ENCODE data around the gene ZBTB6. TPM values are rescaled to one million over a fixed set of nuclear protein-coding genes. Genes with fewer than 3 reads are reported as not detected.

The ZBTB6 gene
- total and polyA plus RNA-seq, 2 of the 13 experiments (the other 11 are each of a cell fraction or from before 2014, with no cell fraction given) = 3.7 to 7.1 TPM

DNA sequence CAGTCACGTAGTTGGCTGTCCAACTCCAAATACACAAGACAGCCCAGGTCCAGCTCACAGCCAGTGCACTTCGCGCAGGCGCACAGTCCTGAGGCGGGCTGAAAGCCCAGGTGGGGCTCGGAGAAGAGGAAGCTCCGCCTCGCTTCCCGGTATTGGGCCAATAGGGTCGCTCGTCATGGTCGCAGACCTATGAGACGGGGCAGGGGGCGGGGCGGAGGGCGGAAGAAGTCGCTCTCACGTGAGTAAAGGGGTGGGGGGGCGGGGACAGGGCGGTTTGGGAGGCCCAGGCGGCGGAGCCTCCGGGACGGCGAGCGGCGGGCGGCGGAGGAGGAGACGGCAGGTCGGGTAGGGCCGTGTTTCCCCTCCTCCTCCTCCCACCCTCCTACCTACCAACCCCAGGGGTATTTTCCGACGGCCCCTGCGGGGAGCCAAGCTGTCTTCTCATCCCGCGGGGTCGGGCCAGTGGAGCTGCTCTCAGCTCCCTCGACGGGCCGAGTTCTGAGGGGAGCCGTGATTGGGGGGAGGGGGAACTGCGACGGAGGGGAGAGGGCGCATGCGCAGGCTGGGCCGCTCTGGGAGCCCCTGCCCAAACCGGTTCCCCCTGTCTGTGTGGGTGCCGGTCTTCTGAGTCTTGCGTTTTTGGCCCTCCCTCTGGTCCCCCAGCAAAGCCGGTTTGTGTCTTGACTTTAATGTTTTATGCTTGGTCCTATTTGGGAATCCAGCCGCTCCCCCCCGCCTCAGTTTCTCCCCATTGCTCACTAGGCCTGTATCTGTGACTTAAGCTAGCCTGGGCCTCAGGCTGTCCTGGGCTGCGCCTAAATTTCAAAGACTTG lies 27.8 kb upstream of the ZBTB6 start, which contains the start of gene RABGAP1 (continued):
- TF ChIP-seq, protein P1, sequence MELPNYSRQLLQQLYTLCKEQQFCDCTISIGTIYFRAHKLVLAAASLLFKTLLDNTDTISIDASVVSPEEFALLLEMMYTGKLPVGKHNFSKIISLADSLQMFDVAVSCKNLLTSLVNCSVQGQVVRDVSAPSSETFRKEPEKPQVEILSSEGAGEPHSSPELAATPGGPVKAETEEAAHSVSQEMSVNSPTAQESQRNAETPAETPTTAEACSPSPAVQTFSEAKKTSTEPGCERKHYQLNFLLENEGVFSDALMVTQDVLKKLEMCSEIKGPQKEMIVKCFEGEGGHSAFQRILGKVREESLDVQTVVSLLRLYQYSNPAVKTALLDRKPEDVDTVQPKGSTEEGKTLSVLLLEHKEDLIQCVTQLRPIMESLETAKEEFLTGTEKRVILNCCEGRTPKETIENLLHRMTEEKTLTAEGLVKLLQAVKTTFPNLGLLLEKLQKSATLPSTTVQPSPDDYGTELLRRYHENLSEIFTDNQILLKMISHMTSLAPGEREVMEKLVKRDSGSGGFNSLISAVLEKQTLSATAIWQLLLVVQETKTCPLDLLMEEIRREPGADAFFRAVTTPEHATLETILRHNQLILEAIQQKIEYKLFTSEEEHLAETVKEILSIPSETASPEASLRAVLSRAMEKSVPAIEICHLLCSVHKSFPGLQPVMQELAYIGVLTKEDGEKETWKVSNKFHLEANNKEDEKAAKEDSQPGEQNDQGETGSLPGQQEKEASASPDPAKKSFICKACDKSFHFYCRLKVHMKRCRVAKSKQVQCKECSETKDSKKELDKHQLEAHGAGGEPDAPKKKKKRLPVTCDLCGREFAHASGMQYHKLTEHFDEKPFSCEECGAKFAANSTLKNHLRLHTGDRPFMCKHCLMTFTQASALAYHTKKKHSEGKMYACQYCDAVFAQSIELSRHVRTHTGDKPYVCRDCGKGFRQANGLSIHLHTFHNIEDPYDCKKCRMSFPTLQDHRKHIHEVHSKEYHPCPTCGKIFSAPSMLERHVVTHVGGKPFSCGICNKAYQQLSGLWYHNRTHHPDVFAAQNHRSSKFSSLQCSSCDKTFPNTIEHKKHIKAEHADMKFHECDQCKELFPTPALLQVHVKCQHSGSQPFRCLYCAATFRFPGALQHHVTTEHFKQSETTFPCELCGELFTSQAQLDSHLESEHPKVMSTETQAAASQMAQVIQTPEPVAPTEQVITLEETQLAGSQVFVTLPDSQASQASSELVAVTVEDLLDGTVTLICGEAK (IDR thresholded peaks at IDR 0.05) = no peak
- TF ChIP-seq, protein P1 (CRISPR knock-in tag; IDR thresholded peaks at IDR 0.05) = no peak
- TF ChIP-seq ZNF10 (CRISPR knock-in tag; IDR thresholded peaks at IDR 0.05; ENCODE audit: borderline replicate concordance, low read depth) (no peak), RORA (CRISPR knock-in tag; IDR thresholded peaks at IDR 0.05) (no peak)
- TF ChIP-seq, protein P2, sequence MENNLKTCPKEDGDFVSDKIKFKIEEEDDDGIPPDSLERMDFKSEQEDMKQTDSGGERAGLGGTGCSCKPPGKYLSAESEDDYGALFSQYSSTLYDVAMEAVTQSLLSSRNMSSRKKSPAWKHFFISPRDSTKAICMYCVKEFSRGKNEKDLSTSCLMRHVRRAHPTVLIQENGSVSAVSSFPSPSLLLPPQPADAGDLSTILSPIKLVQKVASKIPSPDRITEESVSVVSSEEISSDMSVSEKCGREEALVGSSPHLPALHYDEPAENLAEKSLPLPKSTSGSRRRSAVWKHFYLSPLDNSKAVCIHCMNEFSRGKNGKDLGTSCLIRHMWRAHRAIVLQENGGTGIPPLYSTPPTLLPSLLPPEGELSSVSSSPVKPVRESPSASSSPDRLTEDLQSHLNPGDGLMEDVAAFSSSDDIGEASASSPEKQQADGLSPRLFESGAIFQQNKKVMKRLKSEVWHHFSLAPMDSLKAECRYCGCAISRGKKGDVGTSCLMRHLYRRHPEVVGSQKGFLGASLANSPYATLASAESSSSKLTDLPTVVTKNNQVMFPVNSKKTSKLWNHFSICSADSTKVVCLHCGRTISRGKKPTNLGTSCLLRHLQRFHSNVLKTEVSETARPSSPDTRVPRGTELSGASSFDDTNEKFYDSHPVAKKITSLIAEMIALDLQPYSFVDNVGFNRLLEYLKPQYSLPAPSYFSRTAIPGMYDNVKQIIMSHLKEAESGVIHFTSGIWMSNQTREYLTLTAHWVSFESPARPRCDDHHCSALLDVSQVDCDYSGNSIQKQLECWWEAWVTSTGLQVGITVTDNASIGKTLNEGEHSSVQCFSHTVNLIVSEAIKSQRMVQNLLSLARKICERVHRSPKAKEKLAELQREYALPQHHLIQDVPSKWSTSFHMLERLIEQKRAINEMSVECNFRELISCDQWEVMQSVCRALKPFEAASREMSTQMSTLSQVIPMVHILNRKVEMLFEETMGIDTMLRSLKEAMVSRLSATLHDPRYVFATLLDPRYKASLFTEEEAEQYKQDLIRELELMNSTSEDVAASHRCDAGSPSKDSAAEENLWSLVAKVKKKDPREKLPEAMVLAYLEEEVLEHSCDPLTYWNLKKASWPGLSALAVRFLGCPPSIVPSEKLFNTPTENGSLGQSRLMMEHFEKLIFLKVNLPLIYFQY (CRISPR knock-in tag; IDR thresholded peaks at IDR 0.05; ENCODE audit: borderline replicate concordance) = no peak
- TF ChIP-seq, protein P3, sequence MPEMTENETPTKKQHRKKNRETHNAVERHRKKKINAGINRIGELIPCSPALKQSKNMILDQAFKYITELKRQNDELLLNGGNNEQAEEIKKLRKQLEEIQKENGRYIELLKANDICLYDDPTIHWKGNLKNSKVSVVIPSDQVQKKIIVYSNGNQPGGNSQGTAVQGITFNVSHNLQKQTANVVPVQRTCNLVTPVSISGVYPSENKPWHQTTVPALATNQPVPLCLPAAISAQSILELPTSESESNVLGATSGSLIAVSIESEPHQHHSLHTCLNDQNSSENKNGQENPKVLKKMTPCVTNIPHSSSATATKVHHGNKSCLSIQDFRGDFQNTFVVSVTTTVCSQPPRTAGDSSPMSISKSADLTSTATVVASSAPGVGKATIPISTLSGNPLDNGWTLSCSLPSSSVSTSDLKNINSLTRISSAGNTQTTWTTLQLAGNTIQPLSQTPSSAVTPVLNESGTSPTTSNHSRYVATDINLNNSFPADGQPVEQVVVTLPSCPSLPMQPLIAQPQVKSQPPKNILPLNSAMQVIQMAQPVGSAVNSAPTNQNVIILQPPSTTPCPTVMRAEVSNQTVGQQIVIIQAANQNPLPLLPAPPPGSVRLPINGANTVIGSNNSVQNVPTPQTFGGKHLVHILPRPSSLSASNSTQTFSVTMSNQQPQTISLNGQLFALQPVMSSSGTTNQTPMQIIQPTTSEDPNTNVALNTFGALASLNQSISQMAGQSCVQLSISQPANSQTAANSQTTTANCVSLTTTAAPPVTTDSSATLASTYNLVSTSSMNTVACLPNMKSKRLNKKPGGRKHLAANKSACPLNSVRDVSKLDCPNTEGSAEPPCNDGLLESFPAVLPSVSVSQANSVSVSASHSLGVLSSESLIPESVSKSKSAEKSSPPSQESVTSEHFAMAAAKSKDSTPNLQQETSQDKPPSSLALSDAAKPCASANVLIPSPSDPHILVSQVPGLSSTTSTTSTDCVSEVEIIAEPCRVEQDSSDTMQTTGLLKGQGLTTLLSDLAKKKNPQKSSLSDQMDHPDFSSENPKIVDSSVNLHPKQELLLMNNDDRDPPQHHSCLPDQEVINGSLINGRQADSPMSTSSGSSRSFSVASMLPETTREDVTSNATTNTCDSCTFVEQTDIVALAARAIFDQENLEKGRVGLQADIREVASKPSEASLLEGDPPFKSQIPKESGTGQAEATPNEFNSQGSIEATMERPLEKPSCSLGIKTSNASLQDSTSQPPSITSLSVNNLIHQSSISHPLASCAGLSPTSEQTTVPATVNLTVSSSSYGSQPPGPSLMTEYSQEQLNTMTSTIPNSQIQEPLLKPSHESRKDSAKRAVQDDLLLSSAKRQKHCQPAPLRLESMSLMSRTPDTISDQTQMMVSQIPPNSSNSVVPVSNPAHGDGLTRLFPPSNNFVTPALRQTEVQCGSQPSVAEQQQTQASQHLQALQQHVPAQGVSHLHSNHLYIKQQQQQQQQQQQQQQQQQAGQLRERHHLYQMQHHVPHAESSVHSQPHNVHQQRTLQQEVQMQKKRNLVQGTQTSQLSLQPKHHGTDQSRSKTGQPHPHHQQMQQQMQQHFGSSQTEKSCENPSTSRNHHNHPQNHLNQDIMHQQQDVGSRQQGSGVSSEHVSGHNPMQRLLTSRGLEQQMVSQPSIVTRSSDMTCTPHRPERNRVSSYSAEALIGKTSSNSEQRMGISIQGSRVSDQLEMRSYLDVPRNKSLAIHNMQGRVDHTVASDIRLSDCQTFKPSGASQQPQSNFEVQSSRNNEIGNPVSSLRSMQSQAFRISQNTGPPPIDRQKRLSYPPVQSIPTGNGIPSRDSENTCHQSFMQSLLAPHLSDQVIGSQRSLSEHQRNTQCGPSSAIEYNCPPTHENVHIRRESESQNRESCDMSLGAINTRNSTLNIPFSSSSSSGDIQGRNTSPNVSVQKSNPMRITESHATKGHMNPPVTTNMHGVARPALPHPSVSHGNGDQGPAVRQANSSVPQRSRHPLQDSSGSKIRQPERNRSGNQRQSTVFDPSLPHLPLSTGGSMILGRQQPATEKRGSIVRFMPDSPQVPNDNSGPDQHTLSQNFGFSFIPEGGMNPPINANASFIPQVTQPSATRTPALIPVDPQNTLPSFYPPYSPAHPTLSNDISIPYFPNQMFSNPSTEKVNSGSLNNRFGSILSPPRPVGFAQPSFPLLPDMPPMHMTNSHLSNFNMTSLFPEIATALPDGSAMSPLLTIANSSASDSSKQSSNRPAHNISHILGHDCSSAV (CRISPR knock-in tag; IDR thresholded peaks at IDR 0.05; ENCODE audit: borderline replicate concordance) = no peak

Data from HepG2 (cell line).